Astrocyte of the spinal cord (primary cell): ENCODE data around the gene TMEM178B.
"Not testable (repeated sequence)": the region's sequence is repeated elsewhere in the genome, so short reads cannot be mapped to it uniquely, and the experiment has no call there.

Experiments used
- DNase-seq: peaks from one replicate; pipeline ENCODE4 v3.0.0; 2011; ENCODE audit warnings: low read depth, low spot score
- H3K4me3 ChIP-seq: 2 replicates; pipeline ENCODE4 v1.5.1; 2011; ENCODE audit warnings: low read depth, mild to moderate bottlenecking, low read length, moderate library complexity
- in situ Hi-C: cut with HindIII; loops from 2 replicates; pipeline ENCODE4 v1.10.0; 2017; ENCODE audit warnings: low sequenced_read_pairs
- TF ChIP-seq, protein P1 (sequence below): IDR thresholded peaks from 2 replicates; pipeline ENCODE4 v1.5.1; 2012; ENCODE audit warnings: low read depth, mild to moderate bottlenecking, low read length, inconsistent platforms

Gene TMEM178B

DNA sequence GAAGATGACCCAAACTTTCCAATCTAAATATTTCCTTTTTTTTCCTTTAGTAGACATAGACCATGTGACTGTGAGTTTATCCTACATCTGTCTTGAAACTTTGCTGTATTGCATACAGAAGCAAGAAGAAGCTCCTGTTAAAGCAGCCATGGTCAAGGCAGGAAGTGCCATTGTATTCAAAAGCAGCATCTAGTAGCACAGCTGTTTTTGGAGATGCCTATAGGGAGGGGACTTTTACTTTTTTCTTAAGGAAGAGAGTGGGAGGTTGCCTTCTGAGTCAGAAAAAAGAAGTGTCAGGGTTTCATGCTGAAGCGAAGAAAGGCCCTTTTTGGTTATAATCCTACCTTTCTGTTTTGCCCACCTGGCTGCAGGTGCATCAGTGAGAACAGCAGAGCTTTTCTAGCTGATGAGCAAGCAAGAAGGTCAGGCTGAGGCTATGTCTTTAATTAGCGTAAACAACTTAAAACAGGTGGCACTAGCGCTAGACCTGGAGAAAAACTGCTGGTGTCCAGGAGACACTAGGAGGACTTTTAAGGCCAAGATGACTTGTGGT is 243.2 kb downstream of the TMEM178B start:
- DNase-seq: no peak
- H3K4me3 ChIP-seq: no peak overlapping the region
- in situ Hi-C loops: no loop called here
- TF ChIP-seq, protein P1, sequence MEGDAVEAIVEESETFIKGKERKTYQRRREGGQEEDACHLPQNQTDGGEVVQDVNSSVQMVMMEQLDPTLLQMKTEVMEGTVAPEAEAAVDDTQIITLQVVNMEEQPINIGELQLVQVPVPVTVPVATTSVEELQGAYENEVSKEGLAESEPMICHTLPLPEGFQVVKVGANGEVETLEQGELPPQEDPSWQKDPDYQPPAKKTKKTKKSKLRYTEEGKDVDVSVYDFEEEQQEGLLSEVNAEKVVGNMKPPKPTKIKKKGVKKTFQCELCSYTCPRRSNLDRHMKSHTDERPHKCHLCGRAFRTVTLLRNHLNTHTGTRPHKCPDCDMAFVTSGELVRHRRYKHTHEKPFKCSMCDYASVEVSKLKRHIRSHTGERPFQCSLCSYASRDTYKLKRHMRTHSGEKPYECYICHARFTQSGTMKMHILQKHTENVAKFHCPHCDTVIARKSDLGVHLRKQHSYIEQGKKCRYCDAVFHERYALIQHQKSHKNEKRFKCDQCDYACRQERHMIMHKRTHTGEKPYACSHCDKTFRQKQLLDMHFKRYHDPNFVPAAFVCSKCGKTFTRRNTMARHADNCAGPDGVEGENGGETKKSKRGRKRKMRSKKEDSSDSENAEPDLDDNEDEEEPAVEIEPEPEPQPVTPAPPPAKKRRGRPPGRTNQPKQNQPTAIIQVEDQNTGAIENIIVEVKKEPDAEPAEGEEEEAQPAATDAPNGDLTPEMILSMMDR: no peak

DNA sequence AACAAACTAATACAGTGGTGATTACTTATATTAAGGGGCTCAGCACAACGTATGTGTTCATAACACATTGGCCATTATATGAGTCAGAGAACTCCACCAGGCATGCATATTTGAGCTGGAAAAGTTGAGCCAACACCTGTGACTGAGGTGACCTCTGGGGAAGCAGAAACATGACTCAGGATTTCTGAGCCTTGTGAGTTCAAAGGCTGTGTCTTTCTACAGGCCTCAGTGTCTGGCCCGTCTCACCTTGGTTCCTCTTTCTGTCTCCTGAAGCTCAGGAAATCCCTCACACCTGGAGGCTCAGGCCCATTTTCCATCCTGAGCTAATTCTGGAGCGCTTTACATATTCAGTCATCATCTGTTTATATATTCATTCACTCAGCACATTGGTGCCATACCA is 246.4 kb downstream of the TMEM178B start:
- in situ Hi-C loops: no loop called here
- H3K4me3 ChIP-seq: no peak overlapping the region
- TF ChIP-seq, protein P1: no peak
- DNase-seq: peak; percentile 12

DNA sequence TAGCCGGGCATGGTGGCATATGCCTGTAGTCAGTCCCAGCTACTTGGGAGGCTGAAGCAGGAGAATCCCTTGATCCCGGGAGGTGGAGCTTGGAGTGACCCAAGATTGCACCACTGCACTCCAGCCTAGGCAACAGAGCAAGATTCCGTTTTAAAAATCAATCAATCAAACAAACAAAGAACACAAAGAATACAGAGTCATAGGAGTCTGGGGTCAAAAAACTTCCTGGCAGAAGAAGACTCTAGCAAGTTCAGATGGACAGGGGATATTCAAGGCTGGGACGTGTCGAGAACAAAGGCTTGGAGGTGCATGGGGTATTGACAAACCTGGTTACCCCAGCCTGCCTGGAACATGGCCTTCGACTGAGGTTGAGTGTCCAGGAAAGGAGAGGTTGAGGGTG is 248.5 kb downstream of the TMEM178B start:
- H3K4me3 ChIP-seq: no peak overlapping the region
- TF ChIP-seq, protein P1: no peak
- DNase-seq: no peak
- in situ Hi-C loops: no loop called here

DNA sequence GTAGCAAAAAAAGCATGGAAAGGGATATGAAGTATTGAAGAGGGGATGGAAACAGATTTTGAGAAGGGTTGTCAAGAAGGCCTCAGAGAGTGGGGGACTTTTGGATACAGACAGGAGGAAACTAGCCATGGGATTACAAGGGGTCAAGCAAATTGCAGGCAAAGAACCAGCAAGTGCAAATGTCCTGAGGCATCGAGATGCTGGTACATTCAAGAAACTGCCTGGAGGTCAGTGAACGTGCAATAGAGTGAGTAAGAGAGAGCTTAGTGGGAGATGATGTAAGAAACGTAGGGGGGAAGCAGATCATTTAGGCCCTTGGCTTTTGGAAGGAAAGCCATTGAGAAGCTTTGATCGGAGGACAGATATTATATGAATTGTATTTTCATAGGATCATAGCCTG is 250.0 kb downstream of the TMEM178B start:
- H3K4me3 ChIP-seq: no peak overlapping the region
- in situ Hi-C loops: no loop called here
- TF ChIP-seq, protein P1: no peak
- no peak for DNase-seq

DNA sequence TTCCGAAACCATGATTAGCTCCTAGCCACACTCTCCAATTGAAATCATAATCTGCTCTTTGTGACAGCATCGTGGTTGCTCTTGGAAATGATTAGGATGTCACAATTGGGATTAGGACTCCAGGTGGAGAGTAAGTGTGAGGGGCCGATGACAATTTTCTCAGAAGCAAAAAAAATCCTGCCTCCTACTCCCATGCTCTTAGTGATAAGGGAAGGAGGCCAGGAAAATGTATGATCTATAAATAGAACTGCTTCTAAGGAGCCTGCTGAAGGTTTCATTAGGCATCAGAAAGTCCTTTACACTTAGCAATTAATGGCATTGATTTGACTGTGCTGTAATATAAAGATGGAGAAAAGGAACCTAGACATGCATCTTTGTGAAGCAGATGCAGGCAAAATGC is 251.0 kb downstream of the TMEM178B start:
- in situ Hi-C loops: no loop called here
- no peak for DNase-seq
- TF ChIP-seq, protein P1: no peak
- no peak overlapping the region for H3K4me3 ChIP-seq

DNA sequence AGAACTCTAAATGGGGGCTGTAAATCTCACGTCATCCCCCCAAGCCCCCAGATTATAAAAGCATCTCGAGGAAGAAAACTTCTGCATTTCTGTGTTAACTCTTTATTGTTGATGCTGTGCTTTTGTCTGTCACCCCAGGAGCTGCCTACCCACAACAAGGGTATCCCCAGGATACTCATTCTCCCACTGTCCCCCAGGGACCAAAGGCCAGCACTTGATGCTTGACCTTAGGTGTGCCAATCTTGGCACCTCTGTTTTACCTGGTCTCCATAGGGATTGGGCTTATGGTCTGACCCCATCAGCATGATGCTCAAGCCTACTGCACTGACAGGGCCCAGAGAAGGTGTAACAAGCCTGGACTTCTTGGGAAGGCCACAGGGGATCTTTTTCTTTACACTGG is 251.4 kb downstream of the TMEM178B start:
- TF ChIP-seq, protein P1: no peak

DNA sequence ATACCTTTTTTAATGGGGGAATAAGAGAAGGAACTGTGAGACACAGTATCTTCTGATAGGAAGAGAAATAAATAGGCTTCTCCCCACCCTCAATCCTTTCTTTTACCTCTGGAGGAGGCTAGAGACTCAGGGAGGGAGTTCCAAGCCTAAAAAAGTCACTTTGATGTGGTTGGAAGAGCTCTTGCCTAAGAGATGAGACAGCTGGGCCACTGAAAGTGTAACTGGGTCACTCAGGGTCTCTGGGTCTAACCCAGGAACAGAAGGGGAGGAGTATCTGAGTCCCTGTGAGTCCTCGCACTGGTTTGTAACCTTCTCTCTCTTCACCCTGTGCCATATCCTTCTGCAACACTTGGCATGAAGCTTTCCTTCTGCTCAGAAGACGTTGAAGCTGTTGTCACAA is 254.4 kb downstream of the TMEM178B start:
- in situ Hi-C loops: no loop called here
- TF ChIP-seq, protein P1: no peak

More for the DNA sequence above, 251.4 kb downstream of the TMEM178B start:
- H3K4me3 ChIP-seq: no peak overlapping the region
- DNase-seq: no peak
- in situ Hi-C loops: no loop called here

DNA sequence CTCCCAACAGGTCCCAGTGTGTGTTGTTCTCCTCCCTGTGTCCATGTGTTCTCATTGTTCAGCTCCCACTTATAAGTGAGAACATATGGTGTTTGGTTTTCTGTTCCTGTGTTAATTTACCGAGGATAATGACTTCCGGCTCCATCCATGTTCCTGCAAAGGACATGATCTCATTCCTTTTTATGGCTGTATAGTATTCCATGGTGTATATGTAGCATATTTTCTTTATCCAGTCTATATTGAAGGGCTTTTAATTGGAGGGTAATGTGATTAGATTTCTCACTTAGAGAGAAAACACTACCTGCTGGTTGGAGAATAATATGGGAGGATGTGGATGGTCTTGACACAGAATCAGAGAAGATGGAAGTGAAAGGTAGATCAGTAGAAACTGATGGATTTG is 256.4 kb downstream of the TMEM178B start:
- DNase-seq, H3K4me3 ChIP-seq, in situ Hi-C loops: not testable (repeated sequence)

More for the DNA sequence above, 254.4 kb downstream of the TMEM178B start:
- DNase-seq: no peak
- no peak overlapping the region for H3K4me3 ChIP-seq
